Activated CD8-positive, alpha-beta memory T cell treated with anti-CD3 and anti-CD28 coated beads, Interleukin-2, amount 50 U/mL, for 24 hours (primary cell): Measurements from ENCODE around the gene BAIAP2.

Source experiments
- DNase-seq: peaks from one replicate; pipeline ENCODE4 v3.0.0-alpha.2; 2020; ENCODE audit errors: extremely low read depth

The BAIAP2 gene

DNA sequence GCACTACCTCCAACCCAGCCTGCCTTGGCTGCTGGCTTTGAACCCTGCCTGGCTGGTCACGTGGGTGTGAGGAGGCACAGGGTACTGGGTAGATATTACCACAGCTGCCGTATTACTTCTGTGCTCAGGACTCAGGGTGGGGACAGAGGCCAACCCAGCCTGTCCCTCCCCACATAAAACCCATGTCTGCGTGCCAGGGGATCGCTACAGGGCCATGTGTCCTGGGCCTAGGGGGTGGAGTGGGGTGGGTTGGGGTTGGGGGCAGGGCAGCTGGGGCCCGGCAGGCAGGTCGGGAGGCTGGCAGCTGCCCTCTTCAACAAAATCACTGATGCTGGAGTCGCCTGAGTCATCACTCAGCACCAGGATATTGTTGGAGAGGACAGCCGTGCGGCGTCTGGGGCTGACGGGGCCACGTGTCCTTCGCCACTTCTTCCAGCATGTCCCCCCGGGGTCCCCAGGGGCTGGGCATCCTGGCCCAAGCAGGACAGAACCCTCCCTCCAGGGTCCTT lies 90.7 kb downstream of the BAIAP2 start:
- DNase-seq = no peak

DNA sequence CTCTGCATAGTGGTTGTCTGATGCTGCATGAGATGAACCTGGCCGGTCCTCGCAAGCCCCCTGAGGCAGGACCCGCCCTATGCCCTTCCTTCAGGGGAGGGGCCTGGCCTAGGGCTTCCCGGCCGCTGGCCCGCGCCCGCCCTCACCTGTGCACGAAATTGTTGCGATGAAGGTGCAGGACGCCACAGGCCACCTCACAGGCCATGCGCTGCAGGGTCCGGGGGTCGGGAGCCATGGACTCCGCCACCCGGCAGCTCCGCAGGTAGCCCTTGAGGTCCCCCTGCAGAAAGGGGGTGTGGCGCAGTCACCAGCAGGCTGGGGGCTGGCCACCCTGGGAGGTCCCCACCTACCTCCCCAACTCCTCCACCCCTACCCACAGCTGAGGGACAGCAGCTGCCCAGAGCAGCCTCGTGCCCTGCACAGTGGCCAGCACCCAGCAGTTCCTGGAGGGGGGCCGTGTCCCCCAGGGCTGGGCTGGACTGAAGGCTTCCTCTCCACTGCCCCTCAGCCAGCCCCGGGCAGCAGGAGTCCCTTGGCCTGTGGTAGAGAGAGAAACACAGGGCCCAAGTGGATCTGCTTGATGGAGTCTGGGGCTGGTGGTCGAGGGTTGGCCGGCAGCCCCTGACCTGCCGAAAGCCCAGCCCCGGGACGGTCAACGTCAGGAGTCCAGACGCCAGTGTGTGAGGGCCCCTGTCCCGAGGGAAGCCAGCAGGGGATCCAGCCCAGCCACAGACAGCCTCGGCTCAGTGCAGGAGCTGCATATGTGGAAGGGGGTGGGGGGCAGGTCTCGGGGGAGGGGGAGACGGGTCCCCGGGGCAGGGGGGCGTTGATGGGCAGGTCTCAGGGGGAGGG lies 91.6 kb downstream of the BAIAP2 start:
- no peak for DNase-seq

DNA sequence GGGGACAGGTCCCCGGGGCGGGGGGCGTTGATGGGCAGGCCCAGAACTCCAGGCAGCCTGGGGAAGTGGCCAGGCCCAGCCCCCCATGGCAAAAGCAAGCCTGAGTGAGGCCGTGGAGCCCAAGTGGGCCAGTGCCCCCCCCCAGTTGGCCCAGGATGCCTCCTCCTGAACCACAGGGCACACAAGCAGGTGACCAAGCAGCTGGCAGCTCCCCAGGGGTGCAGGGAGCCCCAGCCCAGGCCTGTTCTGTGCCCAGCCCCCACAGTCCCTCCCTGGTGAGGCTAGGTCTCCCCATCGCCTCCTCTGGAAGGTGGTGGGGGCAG lies 92.1 kb downstream of the BAIAP2 start:
- DNase-seq = no peak

DNA sequence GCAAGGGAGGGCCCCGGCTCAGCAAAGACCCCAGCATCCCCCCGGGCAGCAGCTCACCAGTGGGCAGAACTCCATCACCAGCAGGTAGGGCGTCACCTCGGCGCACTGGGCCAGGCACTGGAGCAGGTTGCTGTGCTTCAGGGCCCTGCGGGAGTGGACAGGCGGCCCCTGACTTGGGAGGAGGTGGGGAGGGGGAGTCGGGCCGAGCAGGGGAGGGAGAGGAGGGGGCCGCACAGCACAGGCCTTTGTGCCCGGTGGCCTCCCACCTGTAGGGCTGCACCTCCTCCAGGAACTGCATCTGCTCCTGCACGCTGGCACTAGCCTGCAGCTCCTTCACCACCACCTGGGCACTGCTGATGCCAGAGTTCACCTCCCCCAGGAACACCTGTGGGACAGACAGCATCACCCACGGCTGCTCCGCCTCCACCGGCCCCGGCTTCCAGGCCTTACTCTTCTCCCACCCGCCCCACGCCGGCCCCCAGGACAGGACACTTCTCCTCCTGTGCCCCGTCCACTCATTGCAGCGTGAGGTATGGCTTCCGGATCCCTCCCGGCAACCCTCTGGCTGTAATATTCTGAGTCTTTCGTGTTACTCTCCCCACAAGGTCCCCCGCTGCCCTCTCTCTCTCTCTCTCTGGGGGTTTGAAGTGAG lies 92.7 kb downstream of the BAIAP2 start:
- DNase-seq = no peak

DNA sequence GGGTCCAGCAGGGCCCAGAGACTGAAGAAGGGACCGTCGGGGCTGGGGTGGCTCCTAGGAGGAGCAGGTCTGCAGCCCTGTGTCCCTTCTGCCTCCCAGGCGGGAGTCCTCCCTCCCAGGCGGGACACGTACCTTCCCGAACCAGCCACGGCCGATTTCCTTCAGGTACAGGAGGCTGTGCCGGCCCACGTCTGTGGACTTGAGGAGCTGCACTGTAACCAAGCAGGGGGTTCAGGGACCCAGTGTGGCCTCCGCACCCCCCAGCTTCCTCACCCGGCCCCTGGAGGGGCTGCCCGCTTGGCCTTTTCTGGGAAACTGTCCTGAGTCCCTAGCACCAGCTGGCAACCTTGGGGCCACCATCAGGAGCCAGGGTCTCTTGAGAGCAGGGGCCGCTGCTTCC lies 93.4 kb downstream of the BAIAP2 start:
- DNase-seq = no peak

DNA sequence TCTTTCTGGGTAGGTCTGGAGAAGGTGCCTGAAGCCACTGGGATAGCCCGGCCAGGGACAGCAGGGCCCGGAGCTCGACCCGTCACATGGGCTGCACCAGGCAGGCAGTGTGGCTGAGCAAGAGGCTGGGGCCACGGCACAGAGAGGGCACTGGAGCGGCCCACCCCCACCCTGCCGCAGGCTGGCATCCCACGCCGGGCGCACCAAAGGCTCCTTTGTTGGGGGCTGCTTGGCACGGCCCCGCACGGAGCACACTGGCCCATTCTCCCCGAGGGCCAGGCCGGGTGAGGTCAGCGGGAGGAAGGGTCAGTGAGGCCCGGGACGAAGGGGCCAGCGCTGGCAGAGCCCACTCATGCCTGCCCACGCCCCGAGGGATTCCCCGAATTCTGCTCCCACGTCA lies 93.8 kb downstream of the BAIAP2 start:
- DNase-seq = no peak

DNA sequence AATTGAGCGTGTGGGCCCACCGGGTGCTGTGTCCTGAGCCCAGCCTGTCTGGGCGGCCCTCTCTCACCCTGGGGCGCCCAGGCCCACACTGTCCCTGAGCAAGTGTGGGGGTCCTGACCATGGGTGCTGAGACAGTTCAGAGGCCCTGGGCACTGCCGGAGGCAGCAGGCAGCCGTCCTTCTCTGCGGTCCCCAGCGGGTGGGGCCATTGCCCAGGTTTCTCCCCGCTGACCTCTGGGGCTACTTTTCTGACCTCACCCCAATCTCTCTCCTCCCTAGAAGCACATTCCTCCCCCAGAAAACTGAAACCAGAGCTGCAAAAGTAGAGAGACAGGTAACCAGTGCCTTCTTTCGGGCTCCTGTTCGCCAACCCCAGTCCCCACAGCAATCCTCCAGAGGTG lies 94.3 kb downstream of the BAIAP2 start:
- DNase-seq = no peak

DNA sequence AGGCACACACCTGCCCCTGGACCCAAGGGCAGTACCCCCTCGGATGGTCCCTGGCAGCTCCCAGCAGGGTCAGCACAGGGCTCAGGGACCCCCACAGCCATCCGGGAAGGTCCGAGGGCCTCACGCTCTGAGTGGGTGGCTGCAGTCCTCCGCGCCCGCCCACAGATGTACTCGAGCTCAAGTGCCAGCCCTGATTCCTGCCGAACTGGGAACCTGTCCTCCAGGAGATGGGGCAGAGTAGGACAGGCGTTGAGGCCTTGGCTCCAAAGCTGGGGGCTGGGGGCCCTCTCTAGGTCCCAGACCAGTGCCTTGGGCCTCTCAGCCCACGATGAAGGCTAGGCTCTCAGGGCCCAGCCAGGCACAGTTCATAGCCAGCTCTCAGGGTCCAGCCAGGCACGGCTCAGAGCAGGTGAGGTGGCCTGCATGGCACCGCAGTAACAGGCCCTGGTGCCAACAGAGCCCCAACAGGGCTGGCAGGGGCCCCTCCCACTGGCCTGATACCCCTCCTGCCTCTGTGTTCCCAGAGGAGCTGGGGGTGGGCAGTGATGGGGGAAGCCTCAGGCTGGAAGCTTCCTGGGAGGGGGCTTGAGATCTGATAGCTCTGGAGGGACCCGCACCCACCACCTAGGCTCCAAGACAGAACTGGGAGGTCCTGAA lies 94.9 kb downstream of the BAIAP2 start:
- DNase-seq = no peak

DNA sequence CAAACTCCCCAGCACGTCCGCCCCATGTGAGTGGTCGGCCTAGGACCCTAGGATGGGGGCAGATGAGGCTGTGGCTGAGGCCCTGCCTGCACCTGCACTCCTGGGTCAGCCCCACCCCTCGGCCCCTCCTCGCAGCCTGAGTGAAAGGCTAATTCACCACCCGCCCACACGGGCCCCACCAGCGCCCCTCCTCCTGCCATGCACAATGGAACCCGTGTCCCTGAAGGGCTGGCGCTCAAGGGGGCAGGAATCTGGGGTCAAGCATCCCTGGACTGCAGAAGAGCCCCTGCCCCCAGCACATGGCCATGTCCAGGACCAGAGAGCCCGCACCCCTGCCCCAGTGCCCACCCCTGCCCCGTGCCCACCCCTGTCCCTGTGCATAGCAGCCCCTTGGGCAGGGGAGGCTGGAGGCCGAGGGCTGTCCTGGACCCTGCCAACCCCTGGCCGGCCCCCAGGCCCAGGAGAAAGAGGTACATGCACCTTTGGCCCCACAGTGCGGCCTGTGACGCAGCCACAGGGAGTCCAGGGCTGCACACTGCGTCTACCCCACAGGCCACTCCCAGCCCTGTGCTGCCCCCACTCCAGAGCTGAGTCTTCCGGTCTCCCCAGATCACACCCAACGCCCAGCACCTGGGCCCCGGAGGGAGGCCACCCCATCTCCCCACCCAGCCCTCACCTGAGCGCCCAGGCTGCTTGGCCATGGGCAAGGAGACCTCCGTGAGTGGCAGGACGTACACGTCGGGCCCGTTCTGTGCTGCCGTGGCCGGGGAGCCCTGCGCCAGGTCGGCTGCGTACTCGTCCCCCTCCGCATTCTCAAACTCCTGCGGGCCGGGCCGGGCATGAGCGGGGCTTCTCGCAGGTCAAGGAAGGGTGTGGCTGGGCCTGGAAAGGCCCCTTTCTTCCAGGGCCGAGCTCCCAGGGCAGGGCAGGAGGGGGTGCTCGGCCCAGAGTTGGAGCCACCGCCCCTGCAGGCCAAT lies 95.7 kb downstream of the BAIAP2 start:
- no peak for DNase-seq

DNA sequence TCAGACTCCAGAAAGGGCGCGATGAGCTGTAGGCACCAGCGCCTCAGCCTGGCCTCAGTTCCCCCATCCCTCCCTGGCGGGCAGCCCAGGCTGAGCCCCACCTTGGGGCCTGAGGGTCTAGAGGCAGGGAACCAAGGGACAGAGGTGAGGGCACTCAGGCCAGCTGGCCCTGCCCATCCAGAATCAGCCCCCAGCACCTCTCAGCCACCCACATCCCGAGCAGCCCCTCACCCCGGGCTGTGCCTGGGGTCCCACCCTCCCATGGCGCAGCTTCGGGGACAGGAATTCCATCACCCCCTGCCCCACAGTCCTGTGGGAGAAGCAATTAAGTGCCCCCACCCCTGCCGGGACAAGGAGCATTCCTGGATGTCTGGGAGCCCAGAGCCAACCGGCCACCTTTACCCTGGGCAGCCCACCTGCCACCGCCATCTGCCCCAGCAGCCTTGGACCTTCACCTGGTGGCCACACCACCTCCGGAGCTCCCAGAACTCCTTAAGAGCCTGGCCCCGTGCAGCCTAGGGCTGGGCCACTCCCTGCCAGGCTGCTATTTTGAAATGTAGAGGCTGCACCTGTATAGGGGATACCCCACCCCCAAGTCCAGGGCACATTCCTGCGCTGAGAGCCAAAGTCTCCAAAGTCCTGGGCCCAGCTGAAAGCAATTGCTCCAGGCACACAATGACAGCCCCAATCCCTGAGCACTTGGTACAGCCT lies 96.7 kb downstream of the BAIAP2 start:
- DNase-seq = no peak

DNA sequence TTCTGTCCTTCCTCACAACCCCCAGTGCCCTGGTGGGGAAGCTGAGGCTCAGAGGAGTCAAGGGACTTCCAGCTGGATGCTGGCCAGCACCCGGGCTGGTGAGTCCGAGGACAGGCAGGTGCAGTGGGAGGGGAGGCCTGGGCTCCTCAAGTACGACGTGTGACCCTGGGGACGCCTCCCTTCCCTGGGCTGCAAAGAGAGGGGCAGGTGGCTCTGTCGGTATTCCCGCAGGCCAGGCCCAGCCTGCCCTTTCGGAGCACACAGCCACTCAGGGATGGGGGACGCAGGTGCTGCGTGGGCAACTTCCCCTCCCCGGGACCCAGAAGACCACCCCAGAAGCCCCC lies 97.2 kb downstream of the BAIAP2 start:
- no peak for DNase-seq

DNA sequence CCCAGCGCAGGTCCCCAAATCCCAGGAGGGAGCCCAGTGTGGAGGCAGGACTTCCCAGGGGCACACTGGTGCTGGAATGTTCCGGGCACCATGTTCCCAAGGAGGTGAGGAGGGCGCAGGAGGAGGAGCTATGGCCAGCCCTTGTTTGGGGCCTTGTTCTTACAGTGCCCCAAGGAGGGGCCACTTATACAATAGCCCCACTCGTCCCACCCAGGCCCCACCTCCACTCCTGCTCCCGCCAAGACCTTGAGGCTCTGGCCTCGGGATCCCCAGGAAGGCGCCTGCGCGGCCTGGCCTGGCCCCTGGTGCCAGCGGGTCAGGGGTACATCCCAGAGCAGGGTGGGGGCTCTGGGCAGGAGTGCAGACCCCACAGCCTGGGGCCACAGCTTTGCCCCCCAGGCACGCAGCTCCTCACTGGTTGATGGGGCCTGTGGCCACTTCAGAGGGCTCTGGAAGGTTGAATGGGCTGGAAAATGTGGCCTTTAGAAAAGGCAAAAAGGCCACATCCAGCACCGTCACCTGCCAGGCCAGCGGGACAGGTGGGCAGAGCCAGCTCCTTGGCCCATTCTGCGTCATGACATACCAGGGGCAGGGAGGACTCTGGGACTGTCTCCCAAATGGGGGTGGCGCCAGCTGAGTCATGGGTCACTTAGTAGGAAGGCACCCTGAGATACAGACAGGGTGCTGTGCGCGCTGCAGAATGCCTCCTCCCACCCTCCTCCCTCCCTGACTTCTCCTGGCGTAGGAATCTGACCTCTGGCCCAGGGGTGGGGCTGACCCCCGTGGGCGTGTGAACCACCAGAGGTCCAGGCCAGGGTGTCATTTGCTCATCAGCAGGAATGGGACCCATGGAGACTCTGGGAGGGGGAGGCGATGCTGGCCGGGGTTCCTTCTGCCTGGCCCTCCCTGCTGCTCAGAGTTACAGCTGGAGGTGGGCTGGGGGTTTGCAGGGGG lies 98.1 kb downstream of the BAIAP2 start:
- no peak for DNase-seq

DNA sequence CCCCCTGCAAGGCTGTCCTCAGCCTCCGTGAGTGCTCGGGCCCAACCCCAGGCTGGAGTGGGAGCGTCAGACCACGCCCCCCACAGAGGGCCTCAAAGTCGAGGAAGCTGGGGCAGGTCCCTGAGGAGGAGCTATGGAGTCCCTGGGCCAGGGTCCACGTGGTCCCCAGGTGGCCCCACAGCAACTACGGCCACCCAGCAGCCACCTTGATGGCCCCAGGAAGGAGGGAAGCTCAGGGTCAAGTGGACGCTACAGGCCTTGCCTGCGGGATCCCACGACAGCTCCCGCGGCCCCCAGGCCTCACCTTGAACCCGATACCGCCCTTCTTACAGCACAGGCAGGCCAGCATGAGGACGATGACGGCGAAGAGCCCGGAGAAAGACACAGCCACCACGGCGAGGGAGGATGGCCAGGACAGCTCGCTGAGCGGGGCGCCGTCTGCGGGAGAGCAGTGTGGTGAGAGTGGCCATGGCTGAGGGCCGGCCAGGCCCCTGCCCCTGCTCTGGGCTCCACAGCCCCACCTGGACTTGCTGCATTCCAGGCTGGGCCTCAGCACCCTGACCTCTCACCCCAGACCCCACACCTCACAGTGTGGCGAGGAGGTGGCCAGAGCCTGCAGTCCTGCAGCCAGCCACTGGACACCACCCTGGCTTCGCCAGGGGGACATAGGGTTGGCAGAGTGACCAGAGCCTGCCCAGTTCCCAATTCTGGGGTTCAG lies 99.3 kb downstream of the BAIAP2 start:
- DNase-seq = no peak

DNA sequence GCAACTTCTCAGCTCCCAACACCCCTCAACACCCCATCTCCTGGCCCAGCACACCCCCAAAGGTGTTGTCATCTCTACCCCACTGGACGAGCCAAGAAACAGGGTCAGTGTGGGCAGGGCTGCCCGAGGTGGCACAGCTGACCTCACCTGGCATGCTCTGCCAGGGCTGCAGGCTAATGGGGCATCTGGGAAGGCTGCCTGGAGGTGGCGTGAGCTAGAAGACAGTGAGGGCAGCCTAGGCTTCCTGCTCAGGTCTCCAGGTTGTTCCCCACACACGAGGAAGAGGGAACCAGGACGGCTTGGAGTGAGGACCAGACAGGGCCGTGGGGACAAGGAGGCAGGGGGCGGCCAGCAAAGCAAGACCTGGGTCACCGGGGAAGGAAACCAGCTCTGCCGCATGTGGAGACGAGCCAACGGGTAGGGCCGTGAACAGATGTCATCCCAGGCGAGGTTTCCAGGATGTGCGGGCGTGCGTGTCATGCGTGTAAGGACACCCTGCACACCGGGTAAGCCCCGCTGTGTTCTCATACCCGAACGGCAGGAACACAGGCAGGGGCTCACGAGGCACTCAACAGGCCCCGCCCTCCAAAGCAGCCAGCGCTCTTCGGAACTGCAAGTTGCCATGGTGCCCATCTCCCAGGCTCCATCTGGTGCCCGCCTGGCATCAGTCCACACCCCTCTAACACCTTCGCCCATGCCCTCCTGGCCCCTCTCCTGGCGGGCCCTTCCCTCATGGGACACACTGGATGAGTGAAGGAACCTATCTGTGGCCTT lies 100.7 kb downstream of the BAIAP2 start:
- no peak for DNase-seq

DNA sequence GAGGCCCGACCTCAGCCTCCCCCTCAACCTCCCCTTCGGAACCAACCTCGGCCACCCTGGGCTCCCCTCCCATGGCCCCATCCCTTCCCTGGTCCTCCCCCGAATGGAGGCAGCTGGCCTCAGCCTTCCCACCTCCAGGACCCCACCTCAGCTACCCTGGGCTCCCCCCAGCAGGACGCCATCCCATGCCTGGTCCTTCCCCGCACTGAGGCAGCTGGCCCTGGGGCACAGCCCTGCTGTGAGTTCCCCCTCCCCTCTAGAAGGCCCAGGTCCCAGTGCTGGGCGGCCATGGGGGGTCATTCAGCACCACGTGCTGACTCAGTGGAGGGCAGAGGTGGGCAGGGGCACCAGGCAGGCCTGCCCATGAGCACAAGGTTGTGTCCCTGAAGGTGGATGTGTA lies 101.4 kb downstream of the BAIAP2 start:
- DNase-seq = no peak

DNA sequence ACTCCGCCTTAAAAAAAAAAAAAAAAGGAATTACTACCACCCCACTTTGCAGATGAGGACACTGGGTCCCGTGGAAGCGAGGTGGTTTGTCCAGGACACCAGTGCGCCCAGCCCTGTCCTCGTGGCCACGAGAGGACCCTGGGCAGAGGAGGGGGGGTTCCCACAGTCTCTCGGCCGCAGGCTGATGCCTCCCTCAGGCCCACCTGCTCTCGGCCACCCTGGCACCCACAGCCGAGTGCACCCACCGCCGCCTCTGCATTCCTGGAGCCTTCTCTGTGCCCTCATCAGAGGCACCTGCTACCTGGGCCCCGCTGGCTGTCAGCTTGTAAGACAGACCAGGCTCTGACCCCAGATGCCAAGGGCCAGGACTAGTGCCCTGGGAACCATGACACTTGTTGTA lies 102.3 kb downstream of the BAIAP2 start:
- no peak for DNase-seq

DNA sequence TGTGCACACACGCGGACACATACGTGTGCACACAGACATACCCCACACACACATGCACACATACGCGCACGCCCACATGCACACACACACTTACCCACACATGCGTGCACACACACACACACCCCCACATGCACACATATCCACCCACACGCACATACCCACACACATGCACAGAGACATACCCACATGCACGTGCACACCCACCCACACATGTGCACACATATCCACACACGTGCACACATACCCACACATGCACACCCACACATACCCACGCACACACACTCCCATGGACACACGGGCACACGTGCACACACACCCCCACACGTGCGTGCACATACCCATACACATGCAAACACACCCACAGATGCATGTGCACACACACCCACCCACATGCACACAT lies 103.1 kb downstream of the BAIAP2 start:
- no peak for DNase-seq

DNA sequence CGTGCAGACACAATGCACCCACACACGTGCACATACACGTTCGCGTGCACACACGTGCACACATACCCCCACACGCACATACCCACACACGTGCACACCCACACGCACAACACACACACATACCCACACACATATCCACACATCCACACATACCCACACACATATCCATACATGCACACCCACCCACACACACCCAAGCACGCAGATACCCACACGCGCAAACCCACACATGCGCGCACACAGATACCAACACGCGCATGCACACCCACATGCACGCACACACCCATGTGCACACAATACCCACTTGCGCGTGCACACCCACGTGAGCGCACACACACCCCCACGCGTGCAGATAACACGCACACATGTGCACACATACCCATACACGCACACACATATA lies 103.5 kb downstream of the BAIAP2 start:
- DNase-seq = no peak

DNA sequence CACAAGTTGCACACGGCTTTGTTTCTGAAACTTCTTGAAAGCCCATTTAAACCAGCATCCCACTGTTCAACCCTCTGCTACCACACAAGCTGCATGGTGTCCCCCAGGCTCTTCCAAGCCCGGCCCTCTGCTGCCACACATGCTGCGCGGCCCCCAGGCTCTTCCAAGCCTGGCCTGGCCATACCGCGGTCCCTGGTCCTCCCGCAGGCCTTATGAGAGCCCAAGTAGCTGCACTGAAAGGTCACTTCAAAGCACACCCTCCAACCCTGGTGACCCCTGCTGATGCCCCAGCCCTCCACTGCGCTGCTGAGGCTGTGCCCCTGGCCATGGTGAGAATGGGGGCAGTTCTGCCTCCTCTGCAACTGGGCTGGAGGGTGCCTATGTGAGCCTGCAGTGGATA lies 104.5 kb downstream of the BAIAP2 start:
- no peak for DNase-seq
